ENCODE measurements around the gene ALDOB. TPM values are rescaled to one million over a fixed set of nuclear protein-coding genes. Genes with fewer than 3 reads are reported as not detected.
"Not testable (repeated sequence)": the region's sequence is repeated elsewhere in the genome, so short reads cannot be mapped to it uniquely, and the experiment has no call there.

Gene ALDOB
- total RNA-seq, 4 donors from 2014 or later = not detected

- H3K9me3 ChIP-seq = peaks cover 0 to 6% (median 0%) of the 10 kb centered on the region in 3 donors
- no peak overlapping the region for H3K4me3 ChIP-seq
- no peak overlapping the region for H3K27ac ChIP-seq
- no peak for DNase-seq
- H3K4me1 ChIP-seq = peaks cover 0 to 22% (median 10%) of the 10 kb centered on the region in 3 donors
- intact Hi-C loops (cut with DNase I) = no loop called here
- peaks cover 0 to 55% (median 5%) of the 10 kb centered on the region in 3 donors for H3K36me3 ChIP-seq
- TF ChIP-seq CTCF (IDR thresholded peaks at IDR 0.05) = no peak
- TF ChIP-seq POLR2A (IDR thresholded peaks at IDR 0.05) = no peak
- no peaks in the 10 kb centered on the region for H3K27me3 ChIP-seq
- 98 to 100% methylated on average over 3 of the region's 3 CpGs for WGBS, 2 donors
Observed at GRCh38 chr9:101393135-101393534, 42.4 kb downstream of the ALDOB start.

- no peaks in the 10 kb centered on the region for H3K27me3 ChIP-seq
- H3K36me3 ChIP-seq = peaks cover 0 to 33% (median 5%) of the 10 kb centered on the region in 3 donors
- no peak overlapping the region for H3K27ac ChIP-seq
- no peaks in the 10 kb centered on the region for H3K4me1 ChIP-seq
- intact Hi-C loops (cut with DNase I) = no loop called here
- TF ChIP-seq CTCF (IDR thresholded peaks at IDR 0.05) (peak in 2 of 6 experiments; percentile 9 to 19), POLR2A (IDR thresholded peaks at IDR 0.05) (no peak)
- H3K4me3 ChIP-seq = no peak overlapping the region
- DNase-seq = no peak
- peaks cover 0 to 15% (median 0%) of the 10 kb centered on the region in 3 donors for H3K9me3 ChIP-seq
- WGBS, 2 donors = 66% methylated on average over 2 of the region's 2 CpGs
Observed at GRCh38 chr9:101388507-101388993, 47.0 kb downstream of the ALDOB start.

- intact Hi-C loops (cut with DNase I) = no loop called here
- Histone ChIP-seq H3K9me3 (peaks cover 0 to 13% (median 0%) of the 10 kb centered on the region in 3 donors), H3K27ac (no peak overlapping the region), H3K4me1 (no peaks in the 10 kb centered on the region), H3K4me3 (no peak overlapping the region), H3K27me3 (no peaks in the 10 kb centered on the region), H3K36me3 (peaks cover 0 to 33% (median 5%) of the 10 kb centered on the region in 3 donors)
- WGBS, 2 donors = 42 to 53% methylated on average over 6 of the region's 6 CpGs
- DNase-seq = no peak
- TF ChIP-seq CTCF (IDR thresholded peaks at IDR 0.05) = peak in 5 of 6 experiments; percentile 28 to 60 (median 40)
- TF ChIP-seq POLR2A (IDR thresholded peaks at IDR 0.05) = no peak
Observed at GRCh38 chr9:101387871-101388506, 47.6 kb downstream of the ALDOB start.

- DNase-seq; H3K9me3 ChIP-seq; H3K27me3 ChIP-seq; intact Hi-C loops (cut with DNase I); H3K4me3 ChIP-seq; H3K4me1 ChIP-seq; H3K27ac ChIP-seq: not testable (repeated sequence)
- H3K36me3 ChIP-seq = peaks cover 0 to 22% (median 4%) of the 10 kb centered on the region in 3 donors
- 90 to 93% methylated on average over 11 of the region's 11 CpGs for WGBS, 2 donors
Observed at GRCh38 chr9:101384873-101385536, 50.6 kb downstream of the ALDOB start, which contains the start of gene BAAT. TSS of gene BAAT (minus strand) at chr9:101385006. CDS start at chr9:101371404, 13,602 bp downstream.

GRCh38 chr9:101383361-101383760, 52.2 kb downstream of the ALDOB start:
- TF ChIP-seq POLR2A (IDR thresholded peaks at IDR 0.05) = no peak
- no peak for TF ChIP-seq CTCF (IDR thresholded peaks at IDR 0.05)
- no peak overlapping the region for H3K27ac ChIP-seq
- WGBS, 2 donors = 82 to 90% methylated on average over 2 of the region's 2 CpGs
- H3K4me1 ChIP-seq = no peaks in the 10 kb centered on the region
- H3K36me3 ChIP-seq = peaks cover 0 to 6% (median 0%) of the 10 kb centered on the region in 3 donors
- no peak for DNase-seq
- intact Hi-C loops (cut with DNase I) = no loop called here
- peaks cover 0 to 9% (median 0%) of the 10 kb centered on the region in 3 donors for H3K9me3 ChIP-seq
- H3K27me3 ChIP-seq = no peaks in the 10 kb centered on the region
- no peak overlapping the region for H3K4me3 ChIP-seq

All from esophagus squamous epithelium (tissue), 5 donors.